Prostate gland (tissue), 2 donors: ENCODE measurements around the gene NPDC1. TPM values are rescaled to one million over a fixed set of nuclear protein-coding genes. Genes with fewer than 3 reads are reported as not detected.

ENCODE experiments used
- DNase-seq: peaks from one replicate; pipeline ENCODE4 v3.0.0-alpha.2; 2019; ENCODE audit warnings: low spot score
- H3K27ac ChIP-seq, 2 donors: fragments of 200-600 bp; sonication (generic); 2 replicates each; pipeline ENCODE4 v1.5.1; 2017 to 2019
- H3K27me3 ChIP-seq: fragments of 200-600 bp; sonication (generic); replicated peaks from 2 replicates; pipeline ENCODE4 v1.5.1; 2019; ENCODE audit not compliant: insufficient read depth
- H3K36me3 ChIP-seq, 2 donors: fragments of 200-600 bp; sonication (generic); 1 replicate in 1 of 2; 2 replicates in 1 of 2; pipeline versions ENCODE4 v1.5.1 to v1.8.1; 2017 to 2019
- H3K4me1 ChIP-seq: fragments of 200-600 bp; sonication (generic); replicated peaks from 2 replicates; pipeline ENCODE4 v1.5.1; 2019
- H3K4me3 ChIP-seq, 2 donors: fragments of 200-600 bp; sonication (generic); 2 replicates each; pipeline ENCODE4 v1.5.1; 2017 to 2019
- H3K9me3 ChIP-seq: fragments of 200-600 bp; sonication (generic); 2 replicates; pipeline ENCODE4 v1.5.1; 2017
- CTCF ChIP-seq, 4 experiments: fragments of 200-600 bp in 2 of 4; fragments of 450-650 bp in 2 of 4; sonication (generic) in 2 of 4; IDR thresholded peaks; 1 replicate in 3 of 4; 2 replicates in 1 of 4; pipeline ENCODE4 v1.5.1; 2016 to 2019; ENCODE audit warnings: antibody characterized with exemption in 4 of 4, mild to moderate bottlenecking in 2 of 4, moderate library complexity in 2 of 4
- POLR2A ChIP-seq: fragments of 450-650 bp; IDR thresholded peaks from one replicate; pipeline ENCODE4 v1.6.1; 2016; ENCODE audit warnings: antibody characterized with exemption, mild to moderate bottlenecking
- POLR2AphosphoS5 ChIP-seq: sonication (generic); formaldehyde crosslinking; IDR thresholded peaks from one replicate; pipeline ENCODE4 v1.6.1; 2017; ENCODE audit warnings: antibody characterized with exemption
- WGBS: methylation state at CpG from one replicate; pipeline ENCODE4 v1.1.5; 2018; 5-methylcytosine and 5-hydroxymethylcytosine counted together
- intact Hi-C: fragments of 100-400 bp; cut with DNase I; formaldehyde crosslinking; loops from one replicate; pipeline ENCODE4 v1.14.2; 2022
- total RNA-seq, 2 donors: library from RNA; depleted of rRNA; stranded (reverse); fragments of >200 nt; gene quantifications; one replicate each; pipeline ENCODE4 v1.1.0, GENCODE V29; 2016

Gene NPDC1
- total RNA-seq, 2 donors from 2014 or later, result 384 to 427 TPM

- no peaks in the 10 kb centered on the region for H3K9me3 ChIP-seq
- no peaks in the 10 kb centered on the region for H3K4me1 ChIP-seq
- H3K27me3 ChIP-seq, result no peaks in the 10 kb centered on the region
- DNase-seq, result no peak
- intact Hi-C loops, result no loop called here
- TF ChIP-seq CTCF (IDR thresholded peaks at IDR 0.05), result no peak
- no peak for TF ChIP-seq POLR2A
- TF ChIP-seq POLR2AphosphoS5, result no peak
- 92% methylated on average over 38 of the region's 39 CpGs for WGBS
- H3K36me3 ChIP-seq, result no peaks in the 10 kb centered on the region
- H3K27ac ChIP-seq, result no peak overlapping the region
- no peak overlapping the region for H3K4me3 ChIP-seq
Observed at GRCh38 chr9:137011907-137012675, 33.9 kb downstream of the NPDC1 start.

GRCh38 chr9:137011156-137011555, 34.8 kb downstream of the NPDC1 start:
- no peaks in the 10 kb centered on the region for H3K36me3 ChIP-seq
- no peak for DNase-seq
- TF ChIP-seq POLR2A (no peak), POLR2AphosphoS5 (no peak), CTCF (IDR thresholded peaks at IDR 0.05) (no peak)

GRCh38 chr9:137009938-137010732, 35.8 kb downstream of the NPDC1 start:
- intact Hi-C loops, result no loop called here
- Histone ChIP-seq H3K4me1 (no peaks in the 10 kb centered on the region), H3K9me3 (no peaks in the 10 kb centered on the region), H3K4me3 (no peak overlapping the region), H3K36me3 (no peaks in the 10 kb centered on the region), H3K27ac (no peak overlapping the region), H3K27me3 (no peaks in the 10 kb centered on the region)
- TF ChIP-seq POLR2A, result no peak
- TF ChIP-seq CTCF (IDR thresholded peaks at IDR 0.05), result no peak
- no peak for TF ChIP-seq POLR2AphosphoS5
- WGBS, result 95% methylated on average over 49 of the region's 49 CpGs
- no peak for DNase-seq

More at GRCh38 chr9:137011156-137011555, 34.8 kb downstream of the NPDC1 start:
- intact Hi-C loops, result no loop called here
- Histone ChIP-seq H3K27ac (no peak overlapping the region), H3K4me1 (no peaks in the 10 kb centered on the region), H3K4me3 (no peak overlapping the region), H3K27me3 (no peaks in the 10 kb centered on the region), H3K9me3 (no peaks in the 10 kb centered on the region)
- 95% methylated on average over 24 of the region's 24 CpGs for WGBS

- WGBS, result 100% methylated on average over 2 of the region's 18 CpGs
- no peak for DNase-seq
- Histone ChIP-seq H3K27ac (no peak overlapping the region), H3K4me1 (no peaks in the 10 kb centered on the region), H3K9me3 (no peaks in the 10 kb centered on the region), H3K4me3 (no peak overlapping the region), H3K27me3 (no peaks in the 10 kb centered on the region), H3K36me3 (no peaks in the 10 kb centered on the region)
- TF ChIP-seq POLR2A (no peak), CTCF (IDR thresholded peaks at IDR 0.05) (no peak), POLR2AphosphoS5 (no peak)
- intact Hi-C loops, result no loop called here
Observed at GRCh38 chr9:137009217-137009616, 36.8 kb downstream of the NPDC1 start.
